ENCODE measurements around the gene GABRE. TPM values are rescaled to one million over a fixed set of nuclear protein-coding genes. Genes with fewer than 3 reads are reported as not detected.

Gene GABRE, protein sequence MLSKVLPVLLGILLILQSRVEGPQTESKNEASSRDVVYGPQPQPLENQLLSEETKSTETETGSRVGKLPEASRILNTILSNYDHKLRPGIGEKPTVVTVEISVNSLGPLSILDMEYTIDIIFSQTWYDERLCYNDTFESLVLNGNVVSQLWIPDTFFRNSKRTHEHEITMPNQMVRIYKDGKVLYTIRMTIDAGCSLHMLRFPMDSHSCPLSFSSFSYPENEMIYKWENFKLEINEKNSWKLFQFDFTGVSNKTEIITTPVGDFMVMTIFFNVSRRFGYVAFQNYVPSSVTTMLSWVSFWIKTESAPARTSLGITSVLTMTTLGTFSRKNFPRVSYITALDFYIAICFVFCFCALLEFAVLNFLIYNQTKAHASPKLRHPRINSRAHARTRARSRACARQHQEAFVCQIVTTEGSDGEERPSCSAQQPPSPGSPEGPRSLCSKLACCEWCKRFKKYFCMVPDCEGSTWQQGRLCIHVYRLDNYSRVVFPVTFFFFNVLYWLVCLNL
- total RNA-seq, result not detected

DNA sequence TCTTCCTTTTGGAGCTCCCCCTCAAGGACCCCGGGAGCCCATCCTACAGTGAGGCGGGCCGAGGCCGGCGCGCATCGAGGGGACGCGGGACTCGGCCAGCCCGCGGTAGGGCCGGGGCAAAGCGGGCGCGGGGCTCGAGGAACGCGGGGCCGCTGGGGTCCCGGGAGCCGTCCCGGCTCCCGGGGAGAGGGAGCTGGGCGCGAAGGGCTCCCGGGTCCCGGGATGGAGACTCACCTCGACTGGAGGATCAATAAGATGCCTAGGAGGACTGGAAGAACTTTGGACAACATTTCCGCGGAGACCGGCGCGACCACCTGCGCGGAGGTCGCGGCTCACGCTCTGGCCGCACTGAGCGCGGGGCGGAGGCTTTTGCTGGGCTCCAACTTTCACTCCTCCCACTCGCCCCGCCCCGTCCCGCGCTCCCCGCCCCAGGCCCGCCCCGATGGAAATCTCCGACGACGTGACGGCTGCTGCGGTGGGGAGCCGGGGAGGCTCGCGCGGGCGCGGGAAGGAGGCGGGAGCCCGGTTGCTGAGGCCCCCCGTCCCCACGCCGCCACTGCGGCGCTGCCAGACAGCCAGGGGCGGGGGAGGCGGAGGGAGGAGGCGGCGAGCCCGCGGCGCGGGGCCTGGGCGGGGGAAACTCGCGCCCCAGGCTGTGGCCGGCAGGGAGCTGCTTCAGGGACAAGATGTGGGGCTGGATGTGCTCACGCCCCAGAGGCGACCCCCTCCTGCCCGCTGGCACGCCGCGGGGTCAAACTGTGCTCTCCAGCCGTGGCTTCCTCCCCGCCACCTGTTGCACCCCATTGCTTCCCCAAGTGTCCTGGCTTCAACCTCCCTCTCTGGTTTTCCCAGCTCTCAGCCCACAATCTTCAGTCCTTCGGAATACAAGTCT lies at the start of gene GABRE:
TSS of gene GABRE (minus strand) at position 341 of the 892 bp plus-strand sequence. CDS start at position 290, 51 bp downstream.
- ATAC-seq (peak in 1 of 2 donors; percentile 61), DNase-seq (ENCODE audit: low spot score in 2 of 2) (no peak)
- no peak within 1 kb of the TSS for H3K27ac Mint-ChIP-seq
- no peaks in the 10 kb centered on the region for H3K36me3 Mint-ChIP-seq
- no peaks in the 10 kb centered on the region for H3K9me3 Mint-ChIP-seq

DNA sequence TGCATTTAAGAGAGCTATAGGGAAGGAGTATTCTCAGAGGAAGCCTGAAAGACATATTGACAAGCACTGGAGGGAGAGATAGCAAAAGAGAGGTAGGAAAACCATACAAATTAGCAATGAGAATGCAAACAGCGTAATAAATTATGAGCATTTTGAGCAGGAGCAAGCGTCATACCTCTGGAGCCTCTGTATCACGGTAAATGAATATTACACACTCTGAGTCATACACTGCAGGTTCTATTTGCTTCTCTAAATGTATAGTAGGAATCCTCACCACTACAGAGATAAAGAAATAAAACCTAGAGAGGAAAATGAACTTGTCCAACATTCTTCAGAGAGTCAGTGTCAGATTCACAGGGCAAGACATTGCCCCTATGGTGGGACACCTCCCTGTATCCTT lies 46.4 kb upstream of the GABRE start:
- ATAC-seq (no peak), DNase-seq (ENCODE audit: low spot score in 2 of 2) (no peak)
- Mint-ChIP-seq H3K27ac (no peak overlapping the region), H3K9me3 (no peaks in the 10 kb centered on the region), H3K36me3 (no peaks in the 10 kb centered on the region)

DNA sequence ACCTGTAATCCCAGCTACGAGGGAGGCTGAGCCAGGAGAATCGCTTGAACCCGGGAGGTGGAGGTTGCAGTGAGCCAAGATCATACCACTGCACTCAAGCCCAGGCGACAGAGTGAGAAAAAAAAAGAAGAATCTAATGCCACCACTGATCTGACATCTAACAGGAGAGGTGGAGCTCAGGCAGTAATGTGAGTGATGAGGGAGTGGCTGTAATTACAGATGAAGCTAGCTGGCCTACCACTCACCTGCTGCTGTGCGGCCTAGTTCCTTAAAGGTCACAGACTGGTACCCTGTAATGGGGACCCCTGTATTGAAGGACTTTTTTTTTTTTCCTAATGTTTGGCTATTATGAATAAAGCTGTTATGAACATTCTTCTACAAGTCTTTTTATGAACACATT lies 25.3 kb upstream of the GABRE start:
- Mint-ChIP-seq H3K9me3 (peaks cover 0 to 4% of the 10 kb centered on the region in 2 donors), H3K27ac (no peak overlapping the region), H3K36me3 (no peaks in the 10 kb centered on the region)
- ATAC-seq (no peak), DNase-seq (ENCODE audit: low spot score in 2 of 2) (no peak)

DNA sequence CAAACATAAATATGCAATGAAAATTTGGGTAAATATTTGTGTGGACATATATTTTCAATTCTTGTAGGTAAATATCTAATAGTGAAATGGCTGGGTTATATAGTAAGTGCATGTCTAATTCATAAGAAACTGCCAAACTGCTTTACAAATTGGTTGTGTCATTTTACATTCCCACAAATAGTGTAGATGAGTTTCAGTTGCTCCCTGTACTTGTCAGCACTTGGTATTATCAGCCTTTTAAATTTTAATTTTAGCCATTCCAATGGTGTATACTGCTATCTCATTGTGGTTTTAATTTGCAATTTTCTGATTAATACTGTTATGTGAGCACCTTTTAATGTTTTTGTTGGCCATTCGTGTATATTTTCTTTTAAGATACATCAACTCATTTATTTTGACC lies 23.1 kb upstream of the GABRE start:
- no peak for ATAC-seq
- DNase-seq (ENCODE audit: low spot score in 2 of 2), result no peak
- Mint-ChIP-seq H3K9me3 (peaks cover 0 to 4% of the 10 kb centered on the region in 2 donors), H3K36me3 (no peaks in the 10 kb centered on the region), H3K27ac (no peak overlapping the region)

DNA sequence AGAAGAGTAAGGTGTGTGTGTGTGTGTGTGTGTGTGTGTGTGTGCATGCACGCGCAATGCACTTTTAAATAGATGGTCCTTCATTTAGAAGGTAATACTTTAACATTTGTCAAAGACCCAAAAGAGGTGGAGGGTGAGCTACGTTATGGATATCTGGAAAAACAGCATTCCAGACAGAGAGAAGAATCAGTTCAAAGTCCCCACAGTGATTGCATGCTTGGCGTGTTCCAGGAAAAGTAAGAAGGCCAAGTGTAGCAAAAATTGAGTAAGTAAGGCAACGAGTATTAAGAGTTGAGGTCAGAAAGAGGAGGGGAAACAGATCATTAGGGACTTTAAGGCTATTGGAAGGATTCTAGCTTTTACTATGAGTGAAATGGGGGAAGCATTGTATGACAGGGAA lies 21.9 kb upstream of the GABRE start:
- ATAC-seq, result no peak
- peaks cover 0 to 4% of the 10 kb centered on the region in 2 donors for H3K9me3 Mint-ChIP-seq
- H3K27ac Mint-ChIP-seq, result no peak overlapping the region
- no peaks in the 10 kb centered on the region for H3K36me3 Mint-ChIP-seq
- no peak for DNase-seq (ENCODE audit: low spot score in 2 of 2)

DNA sequence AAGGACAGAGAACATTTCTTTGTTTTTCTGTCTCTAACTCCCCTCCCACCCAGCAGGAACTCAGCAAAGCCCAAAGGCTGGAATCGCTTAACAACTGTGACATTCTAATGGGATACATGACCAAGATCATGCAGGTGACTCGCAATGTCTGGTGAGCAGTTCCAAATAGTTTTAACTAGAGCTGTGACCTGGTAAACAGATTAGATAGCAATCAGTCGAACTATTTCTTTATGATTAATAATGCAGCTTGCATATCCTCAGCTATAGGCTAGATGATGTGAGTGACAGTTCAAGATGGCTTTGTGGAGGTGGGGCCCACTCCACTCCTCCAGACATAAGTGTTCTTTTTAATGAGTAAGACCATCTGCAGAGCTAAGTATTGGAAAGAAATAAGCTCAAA lies 20.0 kb upstream of the GABRE start:
- ATAC-seq (no peak), DNase-seq (ENCODE audit: low spot score in 2 of 2) (no peak)
- H3K36me3 Mint-ChIP-seq, result no peaks in the 10 kb centered on the region
- H3K9me3 Mint-ChIP-seq, result peaks cover 0 to 7% of the 10 kb centered on the region in 2 donors
- H3K27ac Mint-ChIP-seq, result no peak overlapping the region

DNA sequence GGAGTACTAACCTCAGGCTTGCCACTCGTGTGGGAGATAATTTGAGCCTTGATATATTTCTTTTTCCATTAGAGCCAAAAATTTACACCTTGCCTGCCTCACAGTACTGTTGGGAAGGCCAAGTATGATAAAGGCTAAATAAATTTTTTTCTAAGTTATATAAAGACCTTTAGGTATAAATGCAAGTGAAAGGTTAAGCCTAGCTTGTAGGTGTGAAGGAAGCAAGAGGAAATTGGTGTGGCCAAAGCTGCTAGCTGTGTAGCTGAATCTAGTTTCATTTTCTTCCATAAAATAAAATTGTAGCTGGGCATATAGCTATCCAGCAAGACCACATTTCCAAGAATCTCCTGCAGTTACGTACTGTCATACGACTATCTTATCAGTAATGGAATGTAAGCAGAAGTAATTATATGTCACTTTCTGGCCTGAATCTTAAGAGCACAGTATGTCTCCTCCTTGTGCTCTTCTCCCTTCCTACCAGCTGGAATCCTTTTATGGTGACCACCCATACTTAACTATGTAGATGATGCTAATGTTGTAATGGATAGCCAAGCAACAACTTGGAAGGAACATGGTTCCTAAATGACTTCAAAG lies 14.3 kb upstream of the GABRE start:
- ATAC-seq (no peak), DNase-seq (ENCODE audit: low spot score in 2 of 2) (no peak)
- H3K9me3 Mint-ChIP-seq, result peaks cover 0 to 3% of the 10 kb centered on the region in 2 donors

DNA sequence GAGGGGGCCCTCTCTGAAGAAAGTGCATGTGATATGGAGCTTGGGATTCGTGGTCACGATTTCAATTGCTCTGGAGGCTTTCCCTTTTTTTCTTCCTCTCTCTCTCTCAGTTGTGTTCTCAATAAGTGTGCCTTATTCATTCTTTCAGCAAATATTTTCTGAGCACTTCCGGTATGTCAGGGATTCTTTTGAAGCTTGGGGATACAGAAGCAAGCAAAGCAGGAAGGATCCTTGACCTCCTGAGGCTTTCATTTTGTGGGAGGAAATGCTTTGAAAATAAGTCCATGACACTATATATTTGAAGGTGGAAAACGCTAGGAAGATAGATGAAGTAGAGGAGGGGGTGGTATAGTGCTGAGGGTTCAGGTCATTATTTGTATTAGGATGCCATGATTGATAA lies 12.6 kb upstream of the GABRE start:
- Mint-ChIP-seq H3K36me3 (no peaks in the 10 kb centered on the region), H3K9me3 (peaks cover 0 to 3% of the 10 kb centered on the region in 2 donors), H3K27ac (no peak overlapping the region)
- no peak for DNase-seq (ENCODE audit: low spot score in 2 of 2)
- no peak for ATAC-seq

More for the DNA sequence above, 14.3 kb upstream of the GABRE start:
- Mint-ChIP-seq H3K27ac (no peak overlapping the region), H3K36me3 (no peaks in the 10 kb centered on the region)

DNA sequence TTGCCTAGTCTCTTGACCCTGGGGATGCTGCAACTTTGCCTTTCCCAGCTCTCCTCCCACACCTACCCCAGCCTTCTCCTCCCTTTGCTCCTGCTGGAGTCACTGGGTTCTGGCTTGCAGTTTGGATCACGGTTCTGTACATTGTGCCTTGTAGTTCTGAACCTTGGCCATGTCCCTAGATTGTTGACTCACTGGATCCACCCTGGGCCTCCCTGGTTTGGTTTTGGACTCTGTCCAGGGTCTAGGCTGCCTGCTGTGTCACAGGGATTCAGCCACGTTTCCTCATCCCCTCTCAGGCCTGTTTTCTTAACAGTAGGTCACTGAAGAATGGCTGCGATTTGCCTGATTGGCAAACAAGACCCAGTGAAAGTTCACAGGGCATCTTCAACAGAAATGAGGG lies 11.5 kb upstream of the GABRE start:
- ATAC-seq (no peak), DNase-seq (ENCODE audit: low spot score in 2 of 2) (no peak)
- Mint-ChIP-seq H3K9me3 (peaks cover 0 to 3% of the 10 kb centered on the region in 2 donors), H3K27ac (no peak overlapping the region), H3K36me3 (no peaks in the 10 kb centered on the region)

DNA sequence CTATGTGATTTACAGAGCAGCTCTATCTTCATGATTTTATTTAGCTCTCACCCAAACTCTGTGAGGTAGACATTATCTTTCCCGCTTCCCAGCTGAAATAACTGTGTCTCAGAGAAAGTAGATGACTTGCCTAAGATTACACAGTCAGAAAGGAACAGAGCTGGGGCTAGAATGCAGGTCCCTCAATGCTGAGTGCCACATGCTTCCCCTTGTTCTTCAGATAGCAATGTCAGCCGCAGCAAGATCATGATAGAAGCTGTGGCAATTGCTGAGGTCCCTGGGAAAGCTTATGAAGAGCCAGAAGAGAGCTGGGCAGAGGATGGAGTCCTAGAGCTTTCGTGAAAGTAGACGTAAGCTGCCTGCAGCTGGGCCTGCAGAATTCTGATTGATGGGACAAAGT lies 11.1 kb upstream of the GABRE start:
- H3K27ac Mint-ChIP-seq, result no peak overlapping the region
- DNase-seq (ENCODE audit: low spot score in 2 of 2) (no peak), ATAC-seq (no peak)
- peaks cover 0 to 3% of the 10 kb centered on the region in 2 donors for H3K9me3 Mint-ChIP-seq
- H3K36me3 Mint-ChIP-seq, result no peaks in the 10 kb centered on the region

DNA sequence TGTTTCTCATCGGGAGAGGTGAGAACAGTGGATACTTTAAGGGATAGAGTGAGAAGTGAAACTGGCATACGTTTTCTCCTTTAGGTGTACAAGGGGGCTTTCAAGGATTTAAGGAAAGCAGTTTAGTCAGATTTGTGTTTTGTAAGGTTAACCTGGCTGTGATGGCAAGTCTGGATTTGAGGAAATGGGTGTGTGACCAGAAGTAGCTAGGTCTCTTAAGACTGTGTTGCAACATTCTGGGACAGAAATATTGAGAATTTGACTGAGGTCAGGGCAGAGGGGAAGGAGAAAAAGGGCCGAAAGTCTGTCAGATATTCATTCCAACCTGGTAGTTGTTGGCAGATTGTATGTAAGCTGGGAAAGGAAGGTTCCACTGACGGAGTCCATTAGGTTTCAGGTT lies 10.4 kb upstream of the GABRE start:
- DNase-seq (ENCODE audit: low spot score in 2 of 2) (no peak), ATAC-seq (no peak)
- Mint-ChIP-seq H3K27ac (no peak overlapping the region), H3K36me3 (no peaks in the 10 kb centered on the region), H3K9me3 (peaks cover 0 to 3% of the 10 kb centered on the region in 2 donors)

DNA sequence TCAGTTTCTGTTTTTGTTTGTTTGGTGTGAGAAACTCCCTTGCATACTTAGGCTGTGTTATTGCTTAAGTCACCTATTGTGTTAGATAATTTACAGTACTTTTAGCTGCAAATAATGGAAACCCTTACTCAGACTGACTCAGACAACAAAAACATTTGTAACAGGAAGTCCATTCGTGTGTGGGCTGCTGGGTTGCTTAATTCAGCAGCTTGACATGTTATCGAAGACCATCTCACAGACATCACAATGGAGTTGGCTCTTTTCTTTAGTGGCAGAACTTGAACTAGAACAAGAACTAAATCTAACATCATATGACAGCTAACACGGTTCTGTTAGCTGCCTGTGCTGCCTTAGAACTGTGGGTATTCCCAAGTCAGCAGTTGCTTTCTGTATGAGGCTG lies 9.9 kb upstream of the GABRE start:
- DNase-seq (ENCODE audit: low spot score in 2 of 2) (no peak), ATAC-seq (no peak)
- no peak overlapping the region for H3K27ac Mint-ChIP-seq
- no peaks in the 10 kb centered on the region for H3K36me3 Mint-ChIP-seq
- H3K9me3 Mint-ChIP-seq, result no peaks in the 10 kb centered on the region

DNA sequence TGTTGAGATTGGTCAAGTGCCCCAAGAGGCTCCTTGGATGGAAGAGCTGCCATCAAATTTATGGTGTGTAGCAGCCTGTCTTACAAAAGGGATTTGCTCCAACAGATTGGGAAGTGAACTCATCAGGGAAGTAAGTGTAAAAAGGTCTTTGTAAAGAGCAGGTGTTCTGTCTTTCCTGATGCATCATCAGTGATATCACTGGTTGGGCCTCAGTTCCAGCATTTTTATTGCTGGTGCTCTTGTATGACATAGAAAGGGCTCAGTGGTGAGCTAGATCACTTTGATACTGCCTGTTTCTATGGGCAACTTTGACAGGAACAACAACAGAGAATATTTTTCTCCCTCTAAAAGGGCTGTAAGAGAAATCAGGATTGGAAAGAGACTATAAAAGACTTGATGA lies 8.7 kb upstream of the GABRE start:
- H3K9me3 Mint-ChIP-seq, result no peaks in the 10 kb centered on the region
- DNase-seq (ENCODE audit: low spot score in 2 of 2) (no peak), ATAC-seq (no peak)
- no peak overlapping the region for H3K27ac Mint-ChIP-seq
- no peaks in the 10 kb centered on the region for H3K36me3 Mint-ChIP-seq

DNA sequence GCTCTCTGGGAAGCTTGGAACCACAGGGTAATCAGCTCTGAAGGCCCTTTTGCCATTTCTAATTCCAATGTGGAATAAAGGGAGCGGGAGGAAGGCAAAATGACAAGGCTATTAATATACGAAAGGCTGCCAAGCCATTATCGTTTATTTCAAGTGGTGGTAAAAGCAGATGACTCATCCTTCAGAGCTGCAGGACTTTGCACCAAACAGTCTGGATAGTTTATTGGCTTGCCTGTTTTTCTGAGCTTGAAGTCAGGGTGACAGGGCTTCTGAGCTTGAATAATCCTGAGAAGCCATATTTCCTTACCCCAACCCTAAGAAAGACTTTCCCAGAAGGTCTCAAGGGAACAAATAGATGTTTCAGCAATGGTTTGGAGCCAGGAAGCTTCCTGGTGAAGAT lies 7.7 kb upstream of the GABRE start:
- Mint-ChIP-seq H3K9me3 (no peaks in the 10 kb centered on the region), H3K36me3 (no peaks in the 10 kb centered on the region), H3K27ac (no peak overlapping the region)
- DNase-seq (ENCODE audit: low spot score in 2 of 2), result no peak
- ATAC-seq, result no peak

DNA sequence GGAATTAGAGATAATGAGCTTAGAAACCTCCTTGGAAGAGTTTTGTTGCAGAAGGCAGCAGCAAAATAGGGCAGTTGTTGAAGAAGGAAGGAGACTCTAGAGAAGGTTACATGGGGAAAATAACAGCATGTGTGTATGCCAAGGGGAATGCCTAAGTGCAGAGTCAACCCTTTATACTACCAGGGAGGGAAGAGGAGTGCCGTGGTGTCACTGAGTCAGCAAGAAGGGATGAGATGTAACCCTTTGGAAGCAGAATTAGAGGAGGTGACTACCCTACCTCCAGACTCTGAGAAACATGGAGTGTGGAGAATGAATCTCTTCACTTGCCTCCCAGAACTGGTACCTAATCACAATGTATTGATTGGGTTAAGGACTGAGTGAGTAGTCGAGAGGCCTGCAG lies 6.7 kb upstream of the GABRE start:
- ATAC-seq (no peak), DNase-seq (ENCODE audit: low spot score in 2 of 2) (no peak)
- no peak overlapping the region for H3K27ac Mint-ChIP-seq
- H3K9me3 Mint-ChIP-seq, result no peaks in the 10 kb centered on the region
- no peaks in the 10 kb centered on the region for H3K36me3 Mint-ChIP-seq

DNA sequence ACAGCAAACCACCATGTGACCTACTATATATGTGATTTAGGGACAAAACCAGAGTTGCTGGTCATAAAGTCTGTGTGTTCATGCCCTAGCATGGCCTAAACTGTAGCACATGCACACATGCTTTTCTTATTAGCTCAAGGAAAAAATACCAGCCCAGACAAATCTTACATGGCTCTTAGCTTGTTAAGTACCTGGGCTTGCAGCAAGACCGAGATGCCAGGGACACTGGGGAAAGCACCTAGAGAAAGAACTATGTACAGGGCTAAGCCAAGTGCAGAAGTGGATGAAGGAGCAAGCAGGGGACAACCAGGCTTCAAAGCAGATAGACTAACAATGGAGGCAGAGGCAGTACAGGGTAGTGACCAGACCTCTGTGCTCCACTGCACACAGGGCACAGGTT lies 3.4 kb upstream of the GABRE start:
- ATAC-seq (no peak), DNase-seq (ENCODE audit: low spot score in 2 of 2) (no peak)
- no peaks in the 10 kb centered on the region for H3K9me3 Mint-ChIP-seq
- H3K36me3 Mint-ChIP-seq, result no peaks in the 10 kb centered on the region
- no peak overlapping the region for H3K27ac Mint-ChIP-seq

DNA sequence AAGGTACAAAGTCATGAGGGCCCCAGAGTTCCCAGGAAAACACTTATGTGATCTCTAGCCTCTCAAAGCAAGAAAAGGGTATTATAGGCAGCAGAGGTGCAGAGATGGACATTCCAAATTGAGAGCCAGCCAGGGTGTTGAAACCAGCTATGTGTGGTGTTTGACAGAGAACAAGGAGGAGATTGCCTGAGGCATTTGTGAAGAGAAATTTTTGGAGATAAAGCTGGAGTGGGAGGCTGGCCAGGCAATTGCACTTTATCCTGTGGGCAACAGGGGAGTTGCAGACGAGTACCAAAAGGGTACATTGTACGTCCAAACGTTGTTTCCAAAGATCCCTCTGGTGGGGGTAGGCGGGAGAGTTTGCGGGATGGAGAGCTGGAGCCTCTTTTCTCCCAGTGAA lies 2.5 kb upstream of the GABRE start:
- H3K36me3 Mint-ChIP-seq, result no peaks in the 10 kb centered on the region
- no peak overlapping the region for H3K27ac Mint-ChIP-seq
- ATAC-seq (no peak), DNase-seq (ENCODE audit: low spot score in 2 of 2) (no peak)
- no peaks in the 10 kb centered on the region for H3K9me3 Mint-ChIP-seq
